ENCODE measurements around the gene PACS2. TPM values are rescaled to one million over a fixed set of nuclear protein-coding genes. Genes with fewer than 3 reads are reported as not detected.

The PACS2 gene
- total RNA-seq, 2 experiments from 2014 or later = 26.7 to 30.4 TPM

DNA sequence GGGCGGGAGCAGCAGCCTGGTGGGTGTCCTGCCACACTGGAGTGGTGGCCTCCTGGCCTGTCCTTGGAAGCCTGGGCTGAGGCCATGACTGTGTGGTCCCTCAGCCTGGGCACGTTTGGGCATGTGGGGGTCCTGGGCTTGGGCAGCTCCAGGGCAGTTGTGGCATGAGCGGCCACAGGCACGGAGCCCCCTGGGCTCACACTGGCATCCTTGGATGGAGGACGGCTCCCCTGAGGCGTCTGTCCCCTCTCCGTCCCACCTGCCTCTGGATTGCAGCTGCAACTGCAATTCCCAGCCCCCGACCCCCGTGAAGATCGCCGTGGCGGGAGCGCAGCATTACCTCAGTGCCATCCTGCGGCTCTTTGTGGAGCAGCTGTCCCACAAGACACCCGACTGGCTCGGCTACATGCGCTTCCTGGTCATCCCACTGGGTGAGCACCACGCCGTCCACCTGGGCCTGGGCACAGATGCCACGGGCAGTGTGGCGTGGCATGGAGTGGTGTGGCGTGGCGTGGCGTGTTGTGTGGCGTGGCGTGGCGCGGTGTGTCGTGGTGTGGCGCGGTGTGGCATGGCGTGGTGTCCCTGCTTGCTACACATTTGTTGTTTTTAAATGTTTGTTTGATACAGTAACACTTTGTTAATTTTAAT is 68.7 kb downstream of the PACS2 start:
- Mint-ChIP-seq H3K9me3 (no peaks in the 10 kb centered on the region), H3K4me1 (ENCODE audit: low read depth) (no peaks in the 10 kb centered on the region), H3K27ac (no peak overlapping the region), H3K36me3 (ENCODE audit: low read depth) (no peaks in the 10 kb centered on the region), H3K27me3 (no peaks in the 10 kb centered on the region), H3K4me3 (no peak overlapping the region)
- DNase-seq = no peak
- ChIA-PET CTCF (interaction anchor here (0.8 kb wide), 1 partner anchor 31 kb away, joined by 3 read pairs; no protein-coding TSS in a partner anchor), POLR2A (no interaction called here)
- intact Hi-C loops (cut with micrococcal nuclease) = no loop called here
- ATAC-seq = no peak
- TF ChIP-seq, protein P1, sequence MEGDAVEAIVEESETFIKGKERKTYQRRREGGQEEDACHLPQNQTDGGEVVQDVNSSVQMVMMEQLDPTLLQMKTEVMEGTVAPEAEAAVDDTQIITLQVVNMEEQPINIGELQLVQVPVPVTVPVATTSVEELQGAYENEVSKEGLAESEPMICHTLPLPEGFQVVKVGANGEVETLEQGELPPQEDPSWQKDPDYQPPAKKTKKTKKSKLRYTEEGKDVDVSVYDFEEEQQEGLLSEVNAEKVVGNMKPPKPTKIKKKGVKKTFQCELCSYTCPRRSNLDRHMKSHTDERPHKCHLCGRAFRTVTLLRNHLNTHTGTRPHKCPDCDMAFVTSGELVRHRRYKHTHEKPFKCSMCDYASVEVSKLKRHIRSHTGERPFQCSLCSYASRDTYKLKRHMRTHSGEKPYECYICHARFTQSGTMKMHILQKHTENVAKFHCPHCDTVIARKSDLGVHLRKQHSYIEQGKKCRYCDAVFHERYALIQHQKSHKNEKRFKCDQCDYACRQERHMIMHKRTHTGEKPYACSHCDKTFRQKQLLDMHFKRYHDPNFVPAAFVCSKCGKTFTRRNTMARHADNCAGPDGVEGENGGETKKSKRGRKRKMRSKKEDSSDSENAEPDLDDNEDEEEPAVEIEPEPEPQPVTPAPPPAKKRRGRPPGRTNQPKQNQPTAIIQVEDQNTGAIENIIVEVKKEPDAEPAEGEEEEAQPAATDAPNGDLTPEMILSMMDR (IDR thresholded peaks at IDR 0.05) = no peak

DNA sequence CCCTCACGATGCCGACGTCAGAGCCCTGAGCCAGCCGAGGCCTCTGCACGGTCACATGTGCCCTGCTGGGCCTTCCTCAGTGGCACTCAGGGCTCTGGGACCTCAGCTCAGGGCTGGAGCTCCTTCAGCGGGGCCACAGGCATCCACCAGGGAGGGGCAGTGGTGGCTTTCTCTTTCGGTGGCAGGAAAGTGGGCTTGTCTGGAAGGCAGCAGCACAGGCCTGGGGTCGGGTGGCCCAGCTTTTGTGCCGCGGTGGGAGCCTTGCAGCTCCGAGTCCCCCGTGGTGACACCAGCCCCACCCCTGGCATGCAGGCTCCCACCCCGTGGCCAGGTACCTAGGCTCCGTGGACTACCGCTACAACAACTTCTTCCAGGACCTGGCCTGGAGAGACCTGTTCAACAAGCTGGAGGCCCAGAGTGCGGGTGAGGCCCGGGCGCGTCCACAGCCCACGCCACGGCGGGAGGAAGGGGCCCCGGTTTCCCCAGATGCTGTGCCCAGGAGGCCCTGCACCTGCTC is 69.6 kb downstream of the PACS2 start:
- no peaks in the 10 kb centered on the region for H3K36me3 Mint-ChIP-seq (ENCODE audit: low read depth)
- CTCF ChIA-PET = interaction anchor here (0.8 kb wide), 1 partner anchor 32 kb away, joined by 3 read pairs; no protein-coding TSS in a partner anchor
- POLR2A ChIA-PET = no interaction called here
- intact Hi-C loops (cut with micrococcal nuclease) = no loop called here
- H3K27me3 Mint-ChIP-seq = no peaks in the 10 kb centered on the region
- H3K4me3 Mint-ChIP-seq = no peak overlapping the region
- DNase-seq (no peak), ATAC-seq (no peak)
- no peak overlapping the region for H3K27ac Mint-ChIP-seq
- no peaks in the 10 kb centered on the region for H3K4me1 Mint-ChIP-seq (ENCODE audit: low read depth)
- TF ChIP-seq, protein P1 (IDR thresholded peaks at IDR 0.05) = no peak
- H3K9me3 Mint-ChIP-seq = no peaks in the 10 kb centered on the region

DNA sequence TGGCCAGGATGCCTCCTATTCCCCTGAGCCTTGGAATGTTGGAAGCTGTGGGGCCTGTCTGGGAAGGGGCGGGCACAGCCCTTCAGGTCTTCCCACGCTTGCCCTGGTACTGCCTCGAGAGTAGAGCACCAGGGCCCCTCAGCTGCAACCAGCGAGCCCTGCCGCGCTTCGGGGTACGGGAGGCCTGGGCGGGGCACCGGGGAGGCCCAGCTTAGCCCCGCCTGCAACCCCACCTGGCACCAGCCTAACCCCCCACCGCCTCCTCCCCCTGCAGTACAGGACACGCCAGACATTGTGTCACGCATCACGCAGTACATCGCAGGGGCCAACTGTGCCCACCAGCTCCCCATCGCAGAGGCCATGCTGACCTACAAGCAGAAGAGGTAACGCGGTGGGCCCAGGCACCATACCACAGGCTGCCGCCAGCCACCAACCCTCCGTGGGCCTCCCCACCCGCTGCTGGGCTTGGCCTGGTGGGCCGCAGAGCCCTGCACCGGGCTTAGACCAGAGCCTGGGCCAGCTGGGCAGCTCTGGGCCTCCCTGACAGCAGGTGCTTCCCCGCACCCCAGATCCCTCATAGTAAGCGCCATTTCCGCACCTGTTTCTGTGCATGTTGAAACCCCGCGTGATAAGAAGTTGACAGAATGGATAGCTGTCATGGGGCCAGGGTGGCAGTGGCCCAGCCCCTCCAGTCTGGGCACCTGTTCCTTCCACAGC is 70.2 kb downstream of the PACS2 start:
- H3K27me3 Mint-ChIP-seq = no peaks in the 10 kb centered on the region
- POLR2A ChIA-PET = no interaction called here
- no peaks in the 10 kb centered on the region for H3K9me3 Mint-ChIP-seq
- no peaks in the 10 kb centered on the region for H3K36me3 Mint-ChIP-seq (ENCODE audit: low read depth)
- no peaks in the 10 kb centered on the region for H3K4me1 Mint-ChIP-seq (ENCODE audit: low read depth)
- ATAC-seq = no peak
- no peak for DNase-seq
- TF ChIP-seq, protein P1 (IDR thresholded peaks at IDR 0.05) = no peak
- intact Hi-C loops (cut with micrococcal nuclease) = no loop called here
- no peak overlapping the region for H3K4me3 Mint-ChIP-seq
- CTCF ChIA-PET = no interaction called here
- no peak overlapping the region for H3K27ac Mint-ChIP-seq

DNA sequence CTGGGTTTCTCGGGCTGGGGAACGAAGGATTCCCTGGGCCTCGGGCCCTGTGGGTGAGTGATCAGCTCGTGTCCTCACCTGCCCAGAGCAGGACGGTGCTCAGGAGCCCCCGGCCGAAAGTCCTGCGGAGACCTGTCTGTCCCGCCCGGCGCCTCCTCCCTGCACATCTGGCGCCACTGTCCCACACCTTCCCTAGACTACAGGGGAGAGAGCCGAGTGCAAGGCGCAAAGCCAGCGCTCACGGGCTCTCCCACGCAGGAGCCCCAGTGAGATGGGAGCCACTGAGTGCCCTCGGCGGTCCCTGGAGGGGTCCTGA is 70.7 kb downstream of the PACS2 start:
- Mint-ChIP-seq H3K27ac (no peak overlapping the region), H3K4me1 (ENCODE audit: low read depth) (peaks cover 2% of the 10 kb centered on the region), H3K36me3 (ENCODE audit: low read depth) (no peaks in the 10 kb centered on the region), H3K4me3 (no peak overlapping the region), H3K27me3 (no peaks in the 10 kb centered on the region), H3K9me3 (no peaks in the 10 kb centered on the region)
- TF ChIP-seq, protein P1 (IDR thresholded peaks at IDR 0.05) = no peak
- ATAC-seq = no peak
- intact Hi-C loops (cut with micrococcal nuclease) = no loop called here
- no peak for DNase-seq
- POLR2A ChIA-PET = no interaction called here
- CTCF ChIA-PET = no interaction called here

DNA sequence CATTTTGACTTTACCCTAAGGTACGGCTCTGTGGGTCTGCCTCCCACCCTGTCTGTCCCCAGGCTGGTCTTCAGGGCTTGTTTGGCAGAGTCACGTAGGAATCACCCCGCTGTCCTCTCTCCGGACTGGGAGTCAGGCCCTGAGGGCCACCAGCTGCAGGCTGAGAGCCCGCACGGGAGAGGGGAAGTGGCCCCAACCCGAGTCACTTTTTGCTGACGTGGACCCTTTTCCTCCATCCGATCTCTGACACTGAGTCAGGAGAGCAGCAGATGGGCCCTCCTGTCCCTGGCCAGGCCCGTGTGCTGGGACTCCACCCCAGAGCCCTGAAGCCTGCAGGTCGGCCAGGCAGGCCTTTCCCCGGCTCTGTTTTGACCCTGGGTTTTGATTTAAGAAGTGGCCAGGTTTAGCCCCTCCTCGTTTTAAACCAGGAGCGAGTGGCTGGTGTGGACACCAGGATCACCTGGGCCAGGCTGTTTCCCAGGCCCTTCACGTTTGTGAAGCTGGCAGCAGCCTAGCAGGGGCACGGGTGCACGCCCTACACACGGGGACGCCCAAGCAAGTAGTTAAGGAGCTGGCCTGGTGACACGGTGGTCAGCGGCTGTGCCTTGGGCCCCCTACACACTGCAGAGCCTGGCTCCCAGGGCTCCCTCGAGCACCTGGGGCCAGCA is 71.3 kb downstream of the PACS2 start:
- H3K9me3 Mint-ChIP-seq = no peaks in the 10 kb centered on the region
- no peaks in the 10 kb centered on the region for H3K27me3 Mint-ChIP-seq
- DNase-seq = no peak
- H3K27ac Mint-ChIP-seq = no peak overlapping the region
- ChIA-PET POLR2A (no interaction called here), CTCF (no interaction called here)
- H3K36me3 Mint-ChIP-seq (ENCODE audit: low read depth) = no peaks in the 10 kb centered on the region
- intact Hi-C loops (cut with micrococcal nuclease) = no loop called here
- H3K4me1 Mint-ChIP-seq (ENCODE audit: low read depth) = peaks cover 4% of the 10 kb centered on the region
- no peak for ATAC-seq
- TF ChIP-seq, protein P1 (IDR thresholded peaks at IDR 0.05) = no peak
- no peak overlapping the region for H3K4me3 Mint-ChIP-seq

Data from activated CD8-positive, alpha-beta T cell treated with anti-CD3 and anti-CD28 coated beads for 36 hours (primary cell).